Neutrophil (primary cell): ENCODE results near the gene SDSL.

Source experiments
- H3K27ac ChIP-seq: fragments of 200-600 bp; sonication (generic); 2 replicates; pipeline ENCODE4 v1.5.1; 2016; ENCODE audit warnings: mild to moderate bottlenecking, moderate library complexity
- H3K27me3 ChIP-seq: fragments of 200-600 bp; sonication (generic); 2 replicates; pipeline ENCODE4 v1.6.0; 2016; ENCODE audit warnings: mild to moderate bottlenecking
- H3K36me3 ChIP-seq: fragments of 200-600 bp; sonication (generic); 2 replicates; pipeline ENCODE4 v1.5.1; 2017
- H3K4me1 ChIP-seq, 2 experiments: fragments of 200-600 bp in 1 of 2; sonication (generic) in 1 of 2; 1 replicate in 1 of 2; 2 replicates in 1 of 2; pipeline versions ENCODE4 v1.5.1 to v1.6.1; 2013 to 2016; ENCODE audit warnings: low read depth in 1 of 2, low read length in 1 of 2, mild to moderate bottlenecking in 1 of 2, moderate library complexity in 1 of 2; ENCODE audit not compliant: control insufficient read depth in 1 of 2, insufficient read depth in 1 of 2
- H3K4me3 ChIP-seq, 2 experiments: fragments of 200-600 bp in 1 of 2; sonication (generic) in 1 of 2; 1 replicate in 1 of 2; 2 replicates in 1 of 2; pipeline ENCODE4 v1.5.1; 2013 to 2016; ENCODE audit warnings: low read depth in 1 of 2, low read length in 1 of 2, mild to moderate bottlenecking in 1 of 2, moderate library complexity in 1 of 2
- H3K9me3 ChIP-seq: fragments of 200-600 bp; sonication (generic); 2 replicates; pipeline ENCODE4 v1.5.1; 2016
- CTCF ChIP-seq: fragments of 200-600 bp; sonication (generic); IDR thresholded peaks from 2 replicates; pipeline ENCODE4 v1.5.1; 2016; ENCODE audit warnings: antibody characterized with exemption

The SDSL gene

DNA sequence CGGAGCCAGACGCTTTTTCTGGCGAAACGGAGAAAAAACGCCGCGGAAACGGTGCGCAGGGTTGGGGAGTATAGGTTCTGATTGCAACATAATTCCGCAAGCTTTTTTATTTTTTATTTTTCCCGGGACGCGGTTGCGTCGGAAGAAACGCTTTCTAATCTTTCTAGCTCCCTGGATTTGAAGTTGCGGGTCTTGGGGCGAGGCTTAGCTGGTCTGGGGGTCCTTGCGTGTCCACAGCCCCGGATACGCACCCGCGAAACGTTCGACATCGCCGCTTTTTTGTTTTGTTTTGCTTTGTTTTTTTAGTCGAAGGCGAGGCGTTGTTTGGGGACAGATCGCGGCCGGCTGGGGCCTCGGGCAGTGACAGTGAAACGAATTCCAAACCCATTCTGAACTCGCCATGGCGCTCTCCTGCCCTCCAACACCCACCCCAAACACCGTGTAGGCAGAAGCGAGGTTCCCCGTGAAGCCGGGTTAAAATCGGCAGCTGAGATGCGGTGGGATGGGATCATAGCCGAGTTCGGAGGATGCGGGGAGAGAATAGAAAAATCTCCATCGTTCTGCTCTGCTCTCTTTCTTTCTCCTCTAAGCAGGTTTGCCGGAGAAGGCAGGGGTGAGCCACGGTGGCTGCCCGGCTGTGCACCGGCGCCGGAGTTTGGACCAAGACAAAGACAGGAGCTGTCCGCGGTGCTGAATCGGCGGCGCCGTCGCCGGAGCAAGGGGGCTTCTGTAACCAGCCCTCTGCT lies 57.6 kb downstream of the SDSL start:
- no peak for TF ChIP-seq CTCF
- H3K36me3 ChIP-seq, result no peaks in the 10 kb centered on the region
- H3K9me3 ChIP-seq, result no peaks in the 10 kb centered on the region
- peaks cover 100% of the 10 kb centered on the region for H3K27me3 ChIP-seq
- H3K4me3 ChIP-seq, result no peak overlapping the region
- H3K27ac ChIP-seq, result no peak overlapping the region
- H3K4me1 ChIP-seq, result no peaks in the 10 kb centered on the region

DNA sequence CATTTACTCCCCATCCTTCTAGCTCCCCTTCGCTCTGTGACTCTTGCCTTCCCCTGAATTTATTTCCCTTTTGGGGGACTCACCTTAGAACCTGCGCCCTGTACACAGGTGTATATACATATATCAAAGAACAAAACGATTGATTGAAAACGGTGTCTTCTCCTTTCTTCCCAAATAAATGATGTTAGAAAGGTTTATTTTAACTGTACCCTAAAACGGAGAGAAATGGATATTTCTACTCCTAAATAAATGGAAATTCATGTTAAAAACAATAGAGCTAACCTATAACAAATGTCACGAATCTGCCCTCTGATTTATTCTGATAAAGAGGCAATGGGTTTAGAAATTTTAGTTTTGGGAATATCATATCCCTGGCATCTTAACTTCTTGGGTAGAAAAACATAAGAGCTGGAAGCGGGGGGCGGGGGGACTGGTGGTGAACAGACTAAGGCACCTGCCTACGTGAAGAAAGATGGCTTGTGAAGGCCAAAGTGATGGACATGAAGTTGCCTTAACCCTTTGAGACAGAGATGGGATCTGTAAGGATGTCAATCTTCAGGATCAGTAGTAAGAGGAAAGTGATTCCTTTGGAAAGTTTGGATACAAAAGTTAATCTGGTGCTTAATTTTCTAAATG lies 58.3 kb downstream of the SDSL start:
- Histone ChIP-seq H3K27me3 (peaks cover 100% of the 10 kb centered on the region), H3K9me3 (no peaks in the 10 kb centered on the region), H3K27ac (no peak overlapping the region), H3K36me3 (no peaks in the 10 kb centered on the region), H3K4me1 (no peaks in the 10 kb centered on the region), H3K4me3 (no peak overlapping the region)
- TF ChIP-seq CTCF, result no peak

- H3K27me3 ChIP-seq, result peaks cover 100% of the 10 kb centered on the region
Measured at GRCh38 chr12:113482334-113482733, 60.2 kb downstream of the SDSL start.

DNA sequence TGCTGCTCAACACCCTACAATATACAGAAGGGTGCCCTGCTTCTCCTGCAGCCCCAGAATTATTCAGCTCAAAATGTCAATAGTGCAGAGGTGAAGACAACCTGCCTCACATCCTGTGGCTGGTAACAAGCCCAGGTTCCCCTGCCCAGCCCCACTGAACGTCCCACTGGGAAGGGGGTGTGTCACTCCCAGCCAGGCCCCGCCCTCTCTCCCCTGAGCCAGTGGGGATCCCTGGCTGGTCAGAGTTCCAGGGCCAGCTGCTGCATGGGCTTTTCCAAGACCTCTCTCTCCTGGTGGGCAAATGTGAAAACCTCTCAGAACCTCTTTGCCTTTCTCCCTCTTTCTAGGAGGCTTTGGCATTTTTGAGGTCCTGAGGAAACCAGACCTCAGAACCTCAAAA lies 63.1 kb downstream of the SDSL start:
- H3K9me3 ChIP-seq, result no peaks in the 10 kb centered on the region
- no peak overlapping the region for H3K27ac ChIP-seq
- no peaks in the 10 kb centered on the region for H3K4me1 ChIP-seq
- no peaks in the 10 kb centered on the region for H3K36me3 ChIP-seq
- no peak overlapping the region for H3K4me3 ChIP-seq
- TF ChIP-seq CTCF, result no peak
- H3K27me3 ChIP-seq, result peaks cover 92% of the 10 kb centered on the region

More at GRCh38 chr12:113482334-113482733, 60.2 kb downstream of the SDSL start:
- Histone ChIP-seq H3K4me1 (no peaks in the 10 kb centered on the region), H3K36me3 (no peaks in the 10 kb centered on the region), H3K9me3 (no peaks in the 10 kb centered on the region), H3K4me3 (no peak overlapping the region), H3K27ac (no peak overlapping the region)
- no peak for TF ChIP-seq CTCF

GRCh38 chr12:113486722-113487121 lies 64.5 kb downstream of the SDSL start:
- Histone ChIP-seq H3K4me1 (no peaks in the 10 kb centered on the region), H3K27me3 (peaks cover 82% of the 10 kb centered on the region), H3K4me3 (no peak overlapping the region), H3K27ac (no peak overlapping the region), H3K9me3 (no peaks in the 10 kb centered on the region), H3K36me3 (no peaks in the 10 kb centered on the region)
- TF ChIP-seq CTCF, result no peak
